ENCODE data around the gene EPB41L4A.
"Not testable (repeated sequence)": the region's sequence is repeated elsewhere in the genome, so short reads cannot be mapped to it uniquely, and the experiment has no call there.

EPB41L4A gene, protein sequence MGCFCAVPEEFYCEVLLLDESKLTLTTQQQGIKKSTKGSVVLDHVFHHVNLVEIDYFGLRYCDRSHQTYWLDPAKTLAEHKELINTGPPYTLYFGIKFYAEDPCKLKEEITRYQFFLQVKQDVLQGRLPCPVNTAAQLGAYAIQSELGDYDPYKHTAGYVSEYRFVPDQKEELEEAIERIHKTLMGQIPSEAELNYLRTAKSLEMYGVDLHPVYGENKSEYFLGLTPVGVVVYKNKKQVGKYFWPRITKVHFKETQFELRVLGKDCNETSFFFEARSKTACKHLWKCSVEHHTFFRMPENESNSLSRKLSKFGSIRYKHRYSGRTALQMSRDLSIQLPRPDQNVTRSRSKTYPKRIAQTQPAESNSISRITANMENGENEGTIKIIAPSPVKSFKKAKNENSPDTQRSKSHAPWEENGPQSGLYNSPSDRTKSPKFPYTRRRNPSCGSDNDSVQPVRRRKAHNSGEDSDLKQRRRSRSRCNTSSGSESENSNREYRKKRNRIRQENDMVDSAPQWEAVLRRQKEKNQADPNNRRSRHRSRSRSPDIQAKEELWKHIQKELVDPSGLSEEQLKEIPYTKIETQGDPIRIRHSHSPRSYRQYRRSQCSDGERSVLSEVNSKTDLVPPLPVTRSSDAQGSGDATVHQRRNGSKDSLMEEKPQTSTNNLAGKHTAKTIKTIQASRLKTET

DNA sequence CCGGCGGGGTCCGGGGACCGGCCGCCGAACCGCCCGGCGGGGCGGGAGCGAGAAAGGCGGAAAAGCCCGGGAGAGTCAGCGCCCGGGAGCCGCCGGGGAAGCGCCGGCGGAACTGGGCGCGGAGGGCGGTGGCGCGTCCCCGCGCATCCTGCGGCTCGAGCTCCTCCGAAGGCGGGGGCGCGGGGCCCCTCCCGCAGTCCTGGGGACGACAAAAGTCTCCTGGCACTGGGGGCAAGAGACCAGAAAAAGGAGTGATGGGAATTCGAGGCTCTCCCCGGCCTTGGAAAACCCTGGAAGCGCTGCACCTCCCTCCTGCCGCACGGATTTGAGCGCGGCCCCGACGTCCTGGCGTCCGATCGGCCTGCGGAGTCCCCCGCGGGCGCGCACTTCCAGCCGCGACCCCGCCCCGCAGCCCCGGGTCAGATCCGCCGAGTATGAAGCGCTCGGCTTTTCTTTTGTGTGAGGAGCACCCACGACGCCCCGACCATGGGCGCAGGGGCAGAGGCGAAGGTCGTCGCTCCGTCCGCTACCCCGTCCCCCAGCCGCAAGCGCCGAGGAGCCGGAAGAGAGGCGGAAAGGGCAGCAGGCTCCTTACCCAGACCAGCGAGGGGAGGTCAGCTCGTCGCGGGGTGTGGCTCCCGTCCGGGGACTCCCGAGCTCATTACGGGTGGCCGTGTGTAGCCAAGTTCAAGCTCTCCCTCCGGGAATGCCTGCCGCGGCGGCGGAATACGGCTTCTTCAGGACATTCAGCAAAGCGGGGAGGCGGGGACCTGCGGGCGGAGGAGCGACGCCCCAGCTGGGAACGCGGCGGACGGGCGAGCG, at the start of gene EPB41L4A:
Gene EPB41L4A (minus strand): TSS at position 114 of the 822 bp plus-strand sequence. CDS start 238 bp downstream, outside the sequence.
- DNase-seq = no peak

DNA sequence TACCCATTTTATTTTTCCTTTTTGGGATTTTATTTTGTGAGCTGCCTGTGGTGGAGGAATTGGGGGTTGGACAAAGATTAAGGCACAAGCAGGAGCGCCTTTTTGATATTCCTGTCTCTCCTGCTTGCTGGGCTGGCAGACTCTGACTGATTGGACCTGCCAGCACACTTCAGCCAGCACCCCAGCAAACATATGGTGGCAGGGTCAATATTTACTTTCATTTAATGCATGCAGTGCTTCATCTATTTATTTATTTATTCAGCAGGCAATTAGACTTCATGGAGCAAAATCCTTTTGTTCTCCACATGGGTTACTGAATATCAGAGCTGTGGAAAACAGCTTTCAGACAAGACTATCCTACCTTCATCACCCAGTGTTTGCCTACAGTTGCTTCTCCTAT, 48.4 kb upstream of the EPB41L4A start:
- no peak for DNase-seq

DNA sequence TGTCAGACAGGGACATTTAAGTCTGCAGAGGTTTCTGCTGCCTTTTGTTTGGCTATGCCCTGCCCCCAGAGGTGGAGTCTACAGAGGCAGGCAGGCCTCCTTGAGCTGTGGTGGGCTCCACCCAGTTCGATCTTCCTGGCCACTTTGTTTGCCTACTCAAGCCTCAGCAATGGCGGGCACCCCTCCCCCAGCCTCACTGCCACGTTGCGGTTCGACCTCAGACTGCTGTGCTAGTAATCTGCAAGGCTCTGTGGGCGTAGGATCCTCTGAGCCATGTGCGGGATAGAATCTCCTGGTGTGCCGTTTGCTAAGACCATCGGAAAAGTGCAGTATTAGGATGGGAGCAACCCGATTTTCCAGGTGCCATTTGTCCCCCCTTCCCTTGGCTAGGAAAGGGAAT, 47.2 kb upstream of the EPB41L4A start:
- not testable (repeated sequence) for DNase-seq

DNA sequence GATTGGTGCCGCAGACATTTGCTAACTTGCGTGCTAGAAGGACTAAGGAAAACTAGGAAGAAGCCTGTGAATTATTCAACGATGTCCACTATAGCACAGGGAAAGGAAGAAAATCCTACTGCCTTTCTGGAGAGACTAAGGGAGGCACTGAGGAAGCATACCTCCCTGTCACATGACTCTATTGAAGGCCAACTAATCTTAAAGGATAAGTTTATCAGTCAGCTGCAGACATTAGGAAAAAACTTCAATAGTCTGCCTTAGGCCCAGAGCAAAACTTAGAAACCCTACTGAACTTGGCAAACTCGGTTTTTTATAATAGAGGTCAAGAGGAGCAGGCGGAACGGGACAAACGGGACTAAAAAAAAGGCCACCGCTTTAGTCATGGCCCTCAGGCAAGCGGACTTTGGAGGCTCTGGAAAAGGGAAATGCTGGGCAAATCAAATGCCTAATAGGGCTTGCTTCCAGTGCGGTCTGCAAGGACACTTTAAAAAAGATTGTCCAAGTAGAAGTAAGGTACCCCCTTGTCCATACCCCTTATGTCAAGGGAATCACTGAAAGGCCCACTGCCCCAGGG, 28.2 kb upstream of the EPB41L4A start:
- not testable (repeated sequence) for DNase-seq

DNA sequence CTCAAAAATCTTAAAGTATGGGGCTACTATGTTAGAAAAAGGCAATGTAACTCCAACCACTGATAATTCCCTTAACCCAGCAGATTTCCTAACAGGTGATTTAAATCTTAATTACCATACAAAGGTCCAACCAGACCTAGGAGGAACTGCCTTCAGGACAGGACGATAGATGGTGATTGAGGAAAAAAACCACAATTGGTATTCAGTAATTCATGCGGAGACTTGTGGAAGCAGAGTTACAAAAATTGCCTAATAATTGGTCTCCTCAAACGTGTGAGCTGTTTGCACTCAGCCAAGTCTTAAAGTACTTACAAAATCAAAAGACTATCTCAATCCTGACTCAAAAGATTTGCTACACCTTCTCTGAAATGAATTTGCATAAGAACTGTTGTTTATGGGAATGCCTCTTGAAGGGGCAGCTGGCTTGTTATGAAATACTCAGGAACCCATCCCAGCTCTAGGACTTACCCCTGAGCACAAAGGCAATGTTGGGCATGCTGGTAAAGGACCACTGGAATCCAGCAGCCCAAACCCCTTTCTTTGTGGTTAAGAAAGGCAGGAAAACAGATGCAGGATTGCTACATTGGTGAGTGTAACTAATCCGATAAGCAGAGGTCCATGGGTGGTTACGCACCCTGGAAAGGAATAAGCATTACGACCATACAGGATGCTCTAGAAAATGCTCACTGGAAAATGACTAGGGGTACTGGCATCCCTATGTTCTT, 26.7 kb upstream of the EPB41L4A start:
- no peak for DNase-seq

DNA sequence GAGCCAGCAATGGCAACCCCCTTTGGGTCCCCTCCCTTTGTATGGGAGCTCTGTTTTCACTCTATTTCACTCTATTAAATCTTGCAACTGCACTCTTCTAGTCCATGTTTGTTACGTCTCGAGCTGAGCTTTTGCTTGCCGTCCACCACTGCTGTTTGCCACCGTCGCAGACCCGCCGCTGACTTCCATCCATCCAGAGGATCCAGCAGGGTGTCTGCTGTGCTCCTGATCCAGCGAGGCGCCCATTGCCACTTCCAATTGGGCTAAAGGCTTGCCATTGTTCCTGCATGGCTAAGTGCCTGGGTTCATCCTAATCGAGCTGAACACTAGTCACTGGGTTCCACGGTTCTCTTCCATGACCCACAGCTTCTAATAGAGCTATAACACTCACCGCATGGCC, 24.9 kb upstream of the EPB41L4A start:
- not testable (repeated sequence) for DNase-seq

DNA sequence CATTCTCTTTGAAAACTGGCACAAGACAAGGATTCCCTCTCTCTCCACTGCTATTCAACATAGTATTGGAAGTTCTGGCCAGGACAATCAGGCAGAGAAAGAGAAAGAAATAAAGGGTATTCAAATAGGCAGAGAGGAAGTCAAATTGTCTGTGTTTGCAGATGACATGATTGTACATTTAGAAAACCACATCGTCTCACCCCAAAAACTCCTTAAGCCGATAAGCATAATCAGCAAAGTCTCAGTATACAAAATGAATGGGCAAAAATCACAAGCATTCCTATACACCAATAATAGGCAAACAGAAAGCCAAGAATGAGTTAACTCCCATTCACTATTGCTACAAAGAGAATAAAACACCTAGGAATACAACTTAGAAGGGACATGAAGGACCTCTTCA, 21.0 kb upstream of the EPB41L4A start:
- no peak for DNase-seq

DNA sequence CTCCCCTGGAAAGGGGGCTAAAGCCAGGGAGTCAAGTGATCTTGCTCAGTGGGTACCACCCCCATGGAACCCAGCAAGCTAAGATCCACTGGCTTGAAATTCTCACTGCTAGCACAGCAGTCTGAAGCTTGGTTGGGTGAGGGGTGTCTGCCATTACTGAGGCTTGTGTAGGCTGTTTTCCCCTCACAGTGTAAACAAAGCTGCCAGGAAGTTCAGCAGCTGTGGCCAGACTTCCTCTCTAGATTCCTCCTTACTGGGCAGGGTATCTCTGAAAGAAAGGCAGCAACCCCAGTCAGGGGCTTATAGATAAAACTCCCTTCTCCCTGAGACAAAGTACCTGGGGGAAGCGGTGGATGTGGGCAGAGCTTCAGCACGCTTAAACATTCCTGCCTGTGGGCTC, 17.1 kb upstream of the EPB41L4A start:
- no peak for DNase-seq

DNA sequence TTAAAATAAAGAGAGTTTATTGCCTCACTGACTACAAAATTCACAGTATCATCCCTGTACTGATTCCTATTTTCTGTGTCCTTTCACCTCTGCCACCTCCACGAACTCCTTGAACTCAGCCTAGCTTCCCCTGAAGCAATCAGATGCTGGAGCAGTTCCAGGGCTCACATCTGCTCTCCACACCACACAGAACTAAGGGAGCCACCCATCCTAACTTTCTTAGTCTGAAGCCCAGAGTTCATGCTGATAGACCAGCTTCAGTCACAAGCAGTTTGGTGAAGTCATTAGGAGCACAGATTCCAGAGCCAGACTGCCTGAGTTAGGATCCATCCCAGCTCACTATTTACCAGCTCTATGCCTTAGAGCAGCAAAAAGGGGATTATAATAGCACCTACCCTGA, 15.6 kb upstream of the EPB41L4A start:
- DNase-seq = no peak

DNA sequence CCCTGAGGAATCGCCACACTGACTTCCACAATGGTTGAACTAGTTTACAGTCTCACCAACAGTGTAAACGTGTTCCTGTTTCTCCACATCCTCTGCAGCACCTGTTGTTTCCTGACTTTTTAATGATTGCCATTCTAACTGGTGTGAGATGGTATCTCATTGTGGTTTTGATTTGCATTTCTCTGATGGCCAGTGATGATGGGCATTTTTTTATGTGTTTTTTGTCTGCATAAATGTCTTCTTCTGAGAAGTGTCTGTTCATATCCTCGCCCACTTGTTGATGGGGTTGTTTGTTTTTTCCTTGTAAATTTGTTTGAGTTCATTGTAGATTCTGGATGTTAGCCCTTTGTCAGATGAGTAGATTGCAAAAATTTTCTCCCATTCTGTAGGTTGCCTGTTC, 7.1 kb upstream of the EPB41L4A start:
- DNase-seq = not testable (repeated sequence)

DNA sequence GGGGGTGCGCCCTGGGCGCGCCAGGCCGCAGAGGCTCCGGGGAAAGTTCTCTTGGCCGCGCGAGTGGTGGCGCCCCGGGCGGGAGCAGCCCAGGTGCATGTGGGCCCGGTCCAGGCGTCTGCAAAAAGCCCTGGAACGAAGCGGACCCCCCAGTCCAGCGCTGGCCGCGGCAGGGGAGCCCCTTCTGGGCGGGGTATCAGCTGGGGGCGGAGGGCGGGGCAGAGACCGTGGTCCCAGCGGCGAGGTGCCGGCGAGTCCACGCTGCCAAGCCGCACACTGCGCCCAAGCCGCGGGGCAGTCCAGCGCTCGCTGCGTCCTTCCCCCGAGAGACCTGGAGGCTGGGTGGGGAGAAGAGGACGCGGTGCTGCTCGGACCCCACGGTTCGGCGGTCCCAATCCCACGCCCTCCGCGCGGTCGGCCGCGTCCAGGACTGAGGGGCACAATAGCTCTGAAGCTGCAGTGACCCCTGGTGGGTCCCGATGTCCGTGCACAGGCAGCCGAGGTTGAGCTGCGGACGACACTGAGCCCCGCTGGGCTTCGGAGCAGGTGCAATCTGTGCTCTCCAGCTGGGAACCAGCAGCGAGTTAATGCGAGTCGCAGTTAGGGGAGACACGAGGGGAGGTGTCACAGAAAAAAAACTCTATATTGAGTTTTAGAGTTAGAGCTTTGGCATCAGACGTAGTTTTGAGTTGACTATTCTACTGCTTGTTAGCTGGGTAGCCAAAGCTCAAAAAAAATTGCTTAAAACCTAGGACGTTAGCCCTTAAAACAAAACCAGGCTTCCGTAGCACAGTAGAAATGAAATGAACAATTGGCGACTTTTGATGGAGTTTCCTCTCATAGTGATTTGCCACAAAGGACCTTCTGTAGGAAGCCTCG, 1.1 kb upstream of the EPB41L4A start:
- DNase-seq = peak; percentile 38 to 48

DNA sequence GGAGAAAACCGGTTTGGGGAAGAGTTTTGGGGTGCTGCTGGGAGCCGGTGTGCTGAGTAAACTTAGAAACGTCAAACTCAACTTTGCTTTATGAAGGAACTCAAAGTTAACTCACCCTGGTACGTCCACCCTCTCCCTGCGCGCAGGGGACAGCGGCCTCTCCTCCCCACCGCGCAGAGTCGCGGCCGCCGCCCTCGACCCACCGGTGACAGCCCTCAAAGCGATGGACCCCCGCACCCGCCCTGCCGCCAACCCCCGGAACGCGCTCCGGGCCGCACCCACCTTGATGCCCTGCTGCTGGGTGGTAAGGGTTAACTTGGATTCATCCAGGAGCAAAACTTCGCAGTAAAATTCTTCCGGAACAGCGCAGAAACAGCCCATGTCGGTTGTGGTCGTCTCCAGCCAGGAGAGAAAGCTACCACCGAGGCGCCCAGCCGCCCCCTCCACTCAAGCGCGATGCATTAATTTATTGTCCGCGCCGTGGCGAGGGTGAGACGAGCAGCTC, 366 bp downstream of the EPB41L4A start:
- DNase-seq = no peak

DNA sequence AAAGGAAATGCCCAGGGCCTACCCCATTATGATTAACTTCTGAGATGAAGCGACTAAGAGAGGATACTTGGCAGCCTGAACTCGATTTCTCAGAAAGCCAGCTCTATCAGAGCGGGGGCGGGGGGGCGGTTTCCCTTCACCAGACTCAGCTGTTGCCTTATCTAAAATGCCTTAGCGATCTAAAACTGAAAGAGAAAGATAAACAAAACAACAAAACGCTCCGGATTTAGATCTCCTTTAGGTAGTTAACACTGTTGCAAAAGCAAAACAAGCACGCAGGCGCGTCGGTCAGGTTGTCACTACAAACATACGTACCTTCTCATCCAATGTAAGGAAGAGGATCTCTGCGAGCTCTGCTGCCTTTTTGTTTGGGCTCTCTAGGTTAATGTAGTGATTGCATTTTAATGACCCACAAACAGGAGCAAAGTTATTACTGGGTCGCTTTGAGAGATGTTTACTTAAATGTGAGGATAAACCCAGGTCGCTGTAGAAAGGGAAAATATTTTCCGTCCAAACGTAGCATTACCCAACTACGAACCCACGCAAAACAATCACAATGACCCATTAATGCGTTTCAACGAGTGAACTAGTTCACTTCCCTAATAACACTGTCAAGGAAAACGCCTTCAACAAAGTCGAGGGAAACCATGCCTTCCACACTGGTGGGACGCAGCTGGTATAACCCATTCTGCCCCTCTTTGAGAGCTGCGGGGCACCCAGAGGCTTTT, 982 bp downstream of the EPB41L4A start:
- peak; percentile 11 to 54 for DNase-seq

DNA sequence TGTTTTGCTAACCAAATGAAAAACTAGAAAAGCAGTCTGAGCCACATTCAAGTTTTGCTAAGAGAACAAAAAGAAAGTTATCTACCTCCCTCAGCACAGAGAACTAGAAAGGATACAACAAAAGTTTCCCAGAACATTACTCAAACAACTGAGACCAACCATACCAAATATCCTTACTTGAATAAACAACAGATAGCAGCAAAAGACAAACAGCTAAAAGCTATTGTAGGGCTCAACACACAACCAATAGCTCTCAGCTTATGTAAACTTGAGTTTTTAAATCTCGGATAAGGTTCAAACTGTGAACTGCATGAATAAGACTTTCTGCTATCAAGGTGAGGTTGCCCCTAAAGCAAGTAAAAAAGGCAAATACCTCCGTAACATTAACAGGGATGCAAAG, 3.5 kb downstream of the EPB41L4A start:
- DNase-seq = no peak

DNA sequence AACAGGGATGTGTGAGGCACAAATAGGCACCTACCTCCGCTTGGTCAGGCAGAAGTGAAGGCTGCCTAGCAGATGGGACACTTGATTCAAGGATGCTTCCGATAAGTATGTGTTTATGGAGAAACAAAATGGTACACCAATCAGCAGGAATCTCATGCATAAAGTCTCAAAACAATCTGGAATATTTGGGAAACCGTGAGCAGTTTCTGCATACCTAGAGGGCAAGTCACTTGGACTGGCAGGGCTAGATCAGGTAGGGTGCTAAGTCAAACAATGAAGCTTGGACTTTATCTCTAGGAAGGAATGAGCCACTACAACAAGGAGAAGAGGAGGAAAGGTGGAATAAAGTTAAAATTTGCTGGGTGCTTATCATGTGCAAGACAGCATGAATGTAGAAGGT, 5.5 kb downstream of the EPB41L4A start:
- no peak for DNase-seq

DNA sequence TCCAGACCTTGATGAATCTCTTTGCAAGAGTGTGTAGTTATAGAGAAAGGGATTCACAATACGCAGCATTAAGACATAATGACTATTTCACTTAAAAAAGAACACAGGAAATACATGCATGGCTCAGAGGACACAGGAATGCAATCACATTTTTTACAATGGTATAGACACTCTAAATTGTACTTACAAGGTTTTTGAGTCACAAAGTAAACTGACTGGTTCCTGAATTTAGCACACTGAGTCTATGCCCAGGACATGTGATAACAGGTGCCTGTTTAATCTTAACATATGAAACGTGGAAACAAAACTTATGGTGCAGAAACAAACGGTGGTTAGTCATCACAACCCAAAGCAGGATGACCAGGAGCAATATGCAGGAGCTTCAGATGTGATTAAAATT, 6.7 kb downstream of the EPB41L4A start:
- no peak for DNase-seq

DNA sequence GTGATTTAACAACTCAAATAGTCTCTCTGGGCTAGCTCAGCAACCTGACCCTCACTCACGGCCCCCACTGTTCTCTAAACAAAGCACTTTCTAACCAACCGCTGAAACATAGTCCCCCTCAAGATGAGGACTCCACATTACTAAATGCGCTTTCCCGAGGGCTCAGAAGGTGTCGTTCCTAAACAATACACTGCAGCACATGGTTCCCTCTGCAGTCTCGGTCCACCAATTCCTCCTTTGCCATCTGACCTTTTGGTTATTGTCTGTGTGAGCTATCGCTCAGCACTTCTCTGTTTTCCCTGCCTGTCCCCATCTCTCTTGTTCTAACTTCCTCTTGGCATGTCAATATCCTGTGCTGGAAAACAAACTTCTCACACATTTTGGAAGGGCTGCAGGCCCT, 7.2 kb downstream of the EPB41L4A start:
- DNase-seq = no peak

DNA sequence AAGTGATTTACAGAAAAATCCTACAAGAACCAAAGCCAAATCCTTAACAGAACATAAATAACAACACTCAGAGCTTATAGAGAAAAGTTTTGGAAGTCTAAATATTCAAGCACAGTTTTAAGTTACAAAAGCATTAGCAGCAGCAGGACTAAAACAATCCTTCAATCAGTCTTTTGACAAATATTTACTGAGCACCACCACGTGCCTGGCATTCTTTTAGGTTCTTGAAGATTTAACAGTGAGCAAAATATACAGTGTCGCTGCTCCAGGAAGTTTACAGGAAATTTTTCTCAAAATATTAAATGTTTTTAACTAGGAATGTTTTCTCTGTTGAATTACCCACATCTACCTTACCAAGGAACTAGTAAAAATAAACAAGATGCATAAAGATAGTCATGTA, 11.4 kb downstream of the EPB41L4A start:
- no peak for DNase-seq

DNA sequence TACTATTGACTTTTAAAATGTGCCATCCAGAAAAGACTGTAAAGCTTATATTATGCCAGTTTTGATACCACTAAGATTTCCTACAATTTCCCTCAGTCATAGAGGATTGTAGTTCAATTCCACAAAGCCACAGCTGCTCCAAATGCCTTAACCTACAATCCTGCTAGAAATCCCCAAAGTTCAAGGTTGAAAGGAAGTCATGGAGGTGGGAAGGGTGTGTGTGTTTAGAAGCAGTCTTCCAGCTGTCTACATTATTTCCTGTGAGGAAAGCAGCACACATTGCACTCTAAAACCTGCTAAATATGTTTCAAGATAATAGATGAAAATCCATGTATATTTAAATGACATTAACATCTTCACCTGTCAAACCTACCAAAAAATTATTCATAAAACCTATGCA, 11.8 kb downstream of the EPB41L4A start:
- DNase-seq = no peak

DNA sequence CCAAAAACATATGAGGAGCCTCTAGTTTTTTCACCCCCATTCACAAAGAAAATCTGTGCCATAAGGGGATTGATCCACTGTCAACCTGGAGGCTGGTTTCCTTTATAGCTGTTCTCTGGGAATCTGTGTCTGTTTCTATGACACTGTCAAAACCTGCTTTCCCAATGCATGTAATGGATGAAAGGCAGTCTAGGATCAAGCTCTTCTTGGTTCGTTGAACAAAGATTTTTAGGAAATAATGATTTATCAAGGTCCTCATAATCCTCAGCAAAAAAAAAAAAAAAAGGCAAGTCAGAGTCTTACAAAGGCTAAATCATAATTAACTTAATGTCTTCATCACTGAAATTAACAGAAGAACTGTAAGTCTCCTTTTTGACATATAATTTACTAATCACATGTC, 16.0 kb downstream of the EPB41L4A start:
- DNase-seq = no peak

Measured in CD4-positive, alpha-beta T cell treated with Interleukin-1 beta for 1 hour (primary cell).